Choroid plexus epithelial cell (primary cell): ENCODE results near the gene SYT14.
A peak's percentile ranks its signal among the peaks of the same experiment; 100 is the strongest.

Source experiments
- DNase-seq: peaks from one replicate; pipeline ENCODE4 v3.0.0-alpha.2; 2010; ENCODE audit warnings: low read depth
- H3K4me3 ChIP-seq: 2 replicates; pipeline ENCODE4 v1.5.1; 2011; ENCODE audit warnings: low read depth, mild to moderate bottlenecking, control low read depth, low read length, moderate library complexity
- TF ChIP-seq, protein P1 (sequence below): conservative IDR thresholded peaks from 2 replicates; pipeline ENCODE4 v1.5.1; 2011; ENCODE audit warnings: low read depth, mild to moderate bottlenecking, control low read depth, inconsistent platforms, low read length, moderate library complexity

Gene SYT14

DNA sequence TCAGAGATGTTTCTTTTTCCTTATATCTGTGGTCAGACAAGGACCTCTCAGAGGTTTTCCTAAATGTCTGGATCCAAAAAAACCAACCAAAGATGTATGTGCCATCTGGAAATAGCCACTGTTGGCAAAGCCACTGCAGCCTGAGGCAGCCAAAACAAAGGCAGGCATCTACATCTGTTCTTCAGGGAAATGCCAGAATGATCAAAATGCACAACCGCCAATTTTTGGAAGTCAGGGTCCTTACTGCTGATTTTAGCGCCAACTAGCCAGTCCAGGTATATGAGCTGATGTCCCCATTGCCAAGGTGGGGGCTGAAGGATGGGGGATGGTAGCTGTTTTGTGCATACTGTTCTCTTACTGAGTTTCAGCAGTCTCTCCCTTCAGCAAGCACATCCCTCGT lies 45.9 kb downstream of the SYT14 start:
- TF ChIP-seq, protein P1, sequence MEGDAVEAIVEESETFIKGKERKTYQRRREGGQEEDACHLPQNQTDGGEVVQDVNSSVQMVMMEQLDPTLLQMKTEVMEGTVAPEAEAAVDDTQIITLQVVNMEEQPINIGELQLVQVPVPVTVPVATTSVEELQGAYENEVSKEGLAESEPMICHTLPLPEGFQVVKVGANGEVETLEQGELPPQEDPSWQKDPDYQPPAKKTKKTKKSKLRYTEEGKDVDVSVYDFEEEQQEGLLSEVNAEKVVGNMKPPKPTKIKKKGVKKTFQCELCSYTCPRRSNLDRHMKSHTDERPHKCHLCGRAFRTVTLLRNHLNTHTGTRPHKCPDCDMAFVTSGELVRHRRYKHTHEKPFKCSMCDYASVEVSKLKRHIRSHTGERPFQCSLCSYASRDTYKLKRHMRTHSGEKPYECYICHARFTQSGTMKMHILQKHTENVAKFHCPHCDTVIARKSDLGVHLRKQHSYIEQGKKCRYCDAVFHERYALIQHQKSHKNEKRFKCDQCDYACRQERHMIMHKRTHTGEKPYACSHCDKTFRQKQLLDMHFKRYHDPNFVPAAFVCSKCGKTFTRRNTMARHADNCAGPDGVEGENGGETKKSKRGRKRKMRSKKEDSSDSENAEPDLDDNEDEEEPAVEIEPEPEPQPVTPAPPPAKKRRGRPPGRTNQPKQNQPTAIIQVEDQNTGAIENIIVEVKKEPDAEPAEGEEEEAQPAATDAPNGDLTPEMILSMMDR: no peak
- DNase-seq: no peak

DNA sequence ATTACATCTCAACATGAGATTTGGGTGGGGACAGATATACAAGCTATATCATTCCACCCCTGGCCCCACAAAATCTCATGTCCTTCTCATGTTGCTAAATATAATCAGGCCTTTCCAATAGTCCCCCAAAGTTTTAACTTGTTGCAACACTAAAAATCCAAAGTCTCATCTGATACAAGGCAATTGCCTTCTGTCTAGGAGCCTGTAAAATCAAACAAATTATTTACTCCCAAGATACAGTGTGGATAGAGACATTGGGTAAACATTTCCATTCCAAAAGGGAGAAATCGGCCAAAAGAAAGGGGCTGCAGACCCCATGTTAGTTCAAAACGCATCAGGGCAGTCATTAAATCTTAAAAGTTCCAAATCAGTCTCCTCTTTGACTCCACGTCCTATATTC lies 47.0 kb downstream of the SYT14 start:
- no peak for DNase-seq
- TF ChIP-seq, protein P1: no peak
- no peak overlapping the region for H3K4me3 ChIP-seq

More for the DNA sequence above, 45.9 kb downstream of the SYT14 start:
- no peak overlapping the region for H3K4me3 ChIP-seq

DNA sequence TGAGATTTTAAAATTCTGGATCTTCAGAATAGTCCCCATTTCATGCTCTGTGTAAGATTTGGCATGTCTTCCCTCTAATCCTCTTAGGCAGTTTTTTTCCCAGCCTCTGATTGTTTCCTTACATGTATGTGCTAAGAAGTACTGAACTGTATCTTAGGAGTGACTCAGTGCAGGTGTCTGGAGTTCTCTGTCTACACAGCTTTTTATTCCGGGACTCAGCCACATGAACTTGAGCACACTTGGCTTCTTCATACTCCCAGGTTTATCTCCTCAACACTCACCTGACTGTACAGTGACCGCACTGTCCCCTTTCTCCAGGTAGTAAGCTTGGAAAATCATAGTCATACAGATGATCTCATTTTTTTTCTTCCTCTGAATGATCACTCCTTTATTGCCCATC lies 50.7 kb downstream of the SYT14 start:
- no peak for DNase-seq
- TF ChIP-seq, protein P1: no peak
- H3K4me3 ChIP-seq: no peak overlapping the region

DNA sequence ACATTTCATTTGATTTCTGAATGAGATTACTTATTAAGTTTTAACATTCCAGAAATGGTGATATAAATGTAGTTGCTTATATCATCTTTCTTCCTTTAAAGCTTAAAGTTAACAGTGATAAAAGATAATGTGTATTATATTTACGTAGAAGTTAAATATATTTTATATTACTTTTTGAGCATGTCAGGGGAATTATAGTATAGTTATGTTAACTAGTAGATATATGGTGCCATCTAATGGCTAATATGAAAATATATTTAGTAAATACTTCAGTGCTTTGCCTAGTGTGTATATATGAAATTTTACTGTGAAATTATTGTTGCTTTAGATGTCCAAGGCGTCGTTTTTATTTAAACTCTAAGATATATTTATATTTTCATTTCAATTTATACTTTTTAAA lies 51.5 kb downstream of the SYT14 start:
- H3K4me3 ChIP-seq: no peak overlapping the region
- TF ChIP-seq, protein P1: peak; percentile 40
- peak; percentile 35 for DNase-seq

DNA sequence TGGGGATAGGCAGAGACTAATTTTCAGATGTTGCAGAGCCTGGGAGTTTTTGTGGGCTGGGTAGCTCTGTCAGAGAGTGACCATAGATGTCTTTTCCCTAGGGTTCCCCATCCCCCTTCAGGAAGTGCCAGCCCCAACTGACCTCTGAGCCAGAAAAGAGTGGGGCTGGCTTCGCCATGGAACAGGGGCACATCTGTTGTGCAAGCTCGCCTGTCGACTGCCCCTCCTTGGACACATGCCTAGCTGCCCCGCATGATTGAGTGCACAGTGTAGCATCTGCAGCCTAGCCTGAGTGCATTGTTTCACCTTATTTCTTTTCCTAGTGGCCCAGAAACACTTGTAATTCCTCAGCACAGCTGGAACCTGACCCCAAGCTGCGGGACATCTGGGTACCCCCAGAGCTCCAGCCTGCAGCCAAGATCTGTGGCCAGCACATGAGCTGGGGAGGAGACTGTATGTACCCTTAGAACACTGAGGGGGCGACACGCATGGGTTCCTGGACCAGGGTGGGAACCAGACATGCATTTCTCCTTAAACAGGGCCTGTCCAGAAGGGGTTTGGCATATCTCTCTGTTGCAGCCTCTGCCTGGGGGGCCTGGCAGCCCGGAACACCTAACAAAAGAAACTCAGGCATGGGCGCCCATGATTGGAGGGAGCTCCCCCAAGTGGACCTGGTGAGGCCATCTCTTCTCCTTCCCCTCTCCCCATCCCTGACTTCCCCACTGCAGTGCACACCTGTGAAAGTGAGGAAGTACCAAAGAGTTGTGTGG lies 55.2 kb downstream of the SYT14 start:
- DNase-seq: no peak
- TF ChIP-seq, protein P1: no peak
- no peak overlapping the region for H3K4me3 ChIP-seq

DNA sequence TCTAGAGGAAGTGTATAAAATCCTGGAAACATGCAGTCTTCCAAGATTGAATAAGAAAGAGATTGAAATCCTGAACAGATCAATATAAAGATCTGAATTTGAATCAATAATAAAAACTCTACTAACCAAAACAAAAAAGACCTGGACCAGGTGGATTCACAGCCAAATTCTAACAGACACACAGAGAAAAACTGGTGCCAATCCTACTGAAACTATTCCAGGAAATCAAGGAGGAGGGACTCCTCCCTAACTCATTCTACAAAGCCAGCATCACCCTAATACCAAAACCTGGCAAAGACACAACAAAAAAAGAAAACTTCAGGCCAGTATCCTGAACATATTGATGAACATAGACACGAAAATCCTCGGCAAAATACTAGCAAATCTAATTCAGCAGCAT lies 58.3 kb downstream of the SYT14 start:
- TF ChIP-seq, protein P1: no peak
- H3K4me3 ChIP-seq: no peak overlapping the region
- no peak for DNase-seq

DNA sequence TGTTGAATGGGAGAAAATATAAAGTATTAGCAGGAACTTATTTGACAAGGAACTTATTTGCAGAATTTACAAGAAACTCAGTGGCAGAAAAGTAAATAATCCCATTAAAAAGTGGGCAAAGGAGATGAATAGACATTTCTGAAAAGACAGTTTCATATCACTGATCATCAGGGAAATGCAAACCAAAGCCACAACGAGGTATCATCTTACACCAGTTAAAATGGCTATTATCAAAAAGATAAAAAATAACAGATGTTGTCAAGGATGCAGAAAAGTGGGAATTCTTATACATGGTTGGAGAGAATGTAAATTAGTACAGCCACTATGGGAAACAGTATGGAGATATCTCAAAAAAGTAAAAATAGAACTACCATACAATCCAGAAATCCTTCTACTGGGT lies 61.0 kb downstream of the SYT14 start:
- no peak overlapping the region for H3K4me3 ChIP-seq
- TF ChIP-seq, protein P1: no peak
- DNase-seq: no peak
